Germinal center (tissue), 1 donor: Measurements from ENCODE around the gene ATP5ME.
"Not testable (repeated sequence)": the region's sequence is repeated elsewhere in the genome, so short reads cannot be mapped to it uniquely, and the experiment has no call there.

Experiments used
- DNase-seq: peaks from one replicate; pipeline ENCODE4 v3.0.0; 2012; ENCODE audit warnings: mixed read lengths, low spot score

Gene ATP5ME

DNA sequence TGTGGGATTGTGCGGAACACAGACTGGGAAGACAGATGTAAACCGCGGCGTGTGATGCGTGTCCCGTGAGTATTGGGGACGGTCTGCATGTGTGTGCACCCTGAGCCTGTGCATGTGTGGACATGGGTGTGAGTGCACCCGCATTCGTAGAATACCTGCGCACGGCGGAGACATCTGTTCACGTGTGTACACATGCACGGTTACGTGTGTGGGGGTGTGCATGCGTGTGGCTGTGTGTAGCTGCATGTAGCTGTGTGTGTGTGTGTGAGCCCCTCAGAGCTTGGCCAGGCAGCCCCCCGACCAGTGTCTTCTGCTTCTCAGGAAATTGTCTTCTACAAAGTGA lies 19.6 kb downstream of the ATP5ME start:
- no peak for DNase-seq

- no peak for DNase-seq
Measured at GRCh38 chr4:653831-654502, 20.1 kb downstream of the ATP5ME start.

- DNase-seq, result no peak
Measured at GRCh38 chr4:653080-653821, 20.8 kb downstream of the ATP5ME start.

GRCh38 chr4:651884-652642 lies 22.0 kb downstream of the ATP5ME start:
- DNase-seq, result no peak

DNA sequence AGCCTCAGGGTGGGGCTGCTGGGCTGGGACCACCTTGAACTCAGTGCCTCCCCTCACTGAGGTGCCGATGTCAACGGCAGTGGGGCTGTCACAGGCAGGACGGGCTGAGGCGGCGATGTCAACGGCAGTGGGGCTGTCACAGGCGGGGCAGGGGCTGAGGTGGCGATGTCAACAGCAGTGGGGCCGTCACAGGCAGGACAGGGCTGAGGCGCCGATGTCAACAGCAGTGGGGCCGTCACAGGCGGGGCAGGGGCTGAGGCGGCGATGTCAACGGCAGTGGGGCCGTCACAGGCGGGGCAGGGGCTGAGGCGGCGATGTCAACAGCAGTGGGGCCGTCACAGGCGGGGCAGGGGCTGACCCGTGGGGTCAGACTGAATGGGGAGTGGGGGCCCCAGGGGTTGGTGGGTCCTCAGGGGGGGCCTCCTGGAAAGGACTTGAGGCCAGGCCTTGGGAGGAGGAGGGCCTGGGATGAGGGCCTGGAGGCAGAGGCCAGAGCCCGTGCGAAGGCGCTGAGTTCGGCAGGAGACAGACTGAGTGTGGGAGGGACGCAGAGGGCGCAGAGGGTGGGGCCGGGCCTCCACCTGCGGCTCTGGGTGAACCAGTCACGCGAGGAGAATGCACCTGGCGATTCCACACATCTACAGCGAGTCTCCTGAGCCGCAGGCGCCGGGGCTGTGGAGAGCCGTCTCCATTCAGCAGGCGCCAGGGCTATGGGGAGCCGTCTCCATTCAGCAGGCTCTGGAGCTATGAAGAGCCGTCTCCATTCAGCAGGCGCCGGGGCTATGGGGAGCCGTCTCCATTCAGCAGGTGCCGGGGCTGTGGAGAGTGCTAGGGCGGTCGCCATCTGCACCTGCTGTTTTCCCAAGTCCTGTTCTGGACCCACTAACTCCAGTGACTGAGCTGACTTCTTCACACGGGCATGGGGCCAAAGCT lies 22.9 kb downstream of the ATP5ME start:
- no peak for DNase-seq

DNA sequence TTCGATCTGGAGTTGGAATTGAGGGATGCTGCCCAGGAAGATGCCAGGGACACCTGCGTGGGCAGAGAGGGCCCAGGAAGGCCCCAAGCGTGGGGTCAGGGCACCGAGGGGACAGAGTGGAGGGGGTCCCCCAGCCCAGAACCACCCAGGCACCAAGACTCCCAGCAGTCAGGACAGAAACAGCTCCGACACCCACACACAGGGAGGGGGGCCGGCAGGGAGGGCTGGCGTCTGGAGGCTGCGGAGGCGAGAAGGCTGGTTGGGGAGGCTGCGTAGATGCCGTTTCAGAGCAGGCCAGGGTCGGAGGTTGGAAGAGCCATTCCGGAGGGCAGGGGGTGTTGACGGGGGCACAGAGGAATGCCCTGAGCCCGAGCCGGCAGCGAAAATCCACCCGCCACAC lies 23.6 kb downstream of the ATP5ME start:
- DNase-seq, result no peak

DNA sequence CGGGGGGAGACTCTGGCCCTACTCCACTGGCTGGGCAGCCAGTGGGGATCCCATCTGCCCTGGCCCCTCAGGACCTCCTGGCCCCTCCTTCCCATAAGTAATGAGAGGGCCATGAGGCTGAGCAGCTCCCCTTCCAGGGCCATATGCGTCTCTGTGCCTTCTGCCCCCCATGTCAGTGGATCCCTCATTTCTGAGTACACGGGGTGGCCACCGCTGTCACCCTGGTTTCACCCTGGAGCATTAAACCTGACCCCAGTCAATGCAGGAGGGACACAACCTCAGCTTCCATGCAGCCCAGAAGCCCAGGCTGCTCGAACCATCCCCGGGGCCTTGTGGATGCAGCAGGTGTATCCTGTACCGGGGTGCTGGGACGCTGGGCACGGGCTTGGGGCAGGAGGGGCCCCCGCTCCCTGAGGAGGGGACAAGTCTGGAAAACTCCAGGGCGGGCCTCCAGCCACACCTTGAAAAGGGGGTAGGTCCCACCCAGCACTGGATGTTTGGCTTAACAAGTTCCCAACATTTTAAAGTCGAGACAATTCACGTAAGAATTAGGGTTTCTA lies 24.2 kb downstream of the ATP5ME start:
- no peak for DNase-seq

DNA sequence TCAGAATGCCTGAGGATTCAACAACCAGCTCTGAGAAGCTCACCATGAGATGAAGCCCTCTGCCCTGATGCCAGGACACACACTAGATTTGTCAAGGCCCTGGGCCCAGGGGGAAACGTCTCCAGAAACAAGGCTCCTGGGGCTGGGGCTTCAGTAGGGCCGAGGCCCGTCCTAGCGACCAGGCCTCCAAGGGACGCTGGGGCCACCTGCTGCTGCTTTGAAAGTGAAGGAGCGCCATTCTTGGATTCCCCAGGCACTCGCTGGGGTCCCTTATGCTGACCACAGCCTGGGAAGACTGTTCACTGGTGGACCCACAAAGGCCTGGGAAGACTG lies 24.8 kb downstream of the ATP5ME start:
- DNase-seq, result no peak

DNA sequence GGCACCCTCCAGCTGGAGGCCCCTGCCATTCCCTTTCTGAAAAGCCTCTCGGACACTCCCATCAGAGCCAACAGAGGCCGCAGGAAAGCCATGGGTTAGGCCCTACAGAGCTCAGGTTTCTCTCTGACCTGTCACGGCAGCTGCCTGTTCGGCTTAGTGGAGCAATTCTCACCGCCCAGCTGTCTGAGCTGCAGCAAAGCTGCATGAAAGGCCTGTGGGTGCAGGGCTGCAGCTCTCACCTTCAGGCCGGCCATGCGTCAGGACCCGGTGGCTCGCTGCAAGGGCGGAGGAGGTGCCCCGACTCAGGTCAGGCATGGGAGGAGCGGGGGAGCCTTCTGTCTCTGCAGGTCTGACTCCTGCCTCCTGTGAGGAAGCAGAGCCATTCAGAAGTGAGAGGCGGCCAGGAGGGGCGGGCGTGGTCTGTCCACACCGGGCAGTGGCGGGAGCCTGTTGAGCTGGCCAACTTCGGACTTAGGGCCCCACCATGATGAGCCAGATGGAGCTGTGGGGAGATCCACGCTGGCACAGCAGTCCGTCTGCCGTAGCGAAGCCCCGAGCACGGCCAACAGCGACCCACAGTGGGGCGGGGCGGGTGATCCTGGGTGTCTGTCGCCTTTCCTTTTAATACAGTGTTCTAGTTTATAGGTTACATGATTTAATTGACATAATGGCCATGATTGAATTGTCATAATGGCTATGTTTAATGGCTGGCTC lies 25.3 kb downstream of the ATP5ME start:
- no peak for DNase-seq

- no peak for DNase-seq
Measured at GRCh38 chr4:647481-647880, 26.6 kb downstream of the ATP5ME start.

- DNase-seq, result no peak
Measured at GRCh38 chr4:646460-646859, 27.6 kb downstream of the ATP5ME start.

DNA sequence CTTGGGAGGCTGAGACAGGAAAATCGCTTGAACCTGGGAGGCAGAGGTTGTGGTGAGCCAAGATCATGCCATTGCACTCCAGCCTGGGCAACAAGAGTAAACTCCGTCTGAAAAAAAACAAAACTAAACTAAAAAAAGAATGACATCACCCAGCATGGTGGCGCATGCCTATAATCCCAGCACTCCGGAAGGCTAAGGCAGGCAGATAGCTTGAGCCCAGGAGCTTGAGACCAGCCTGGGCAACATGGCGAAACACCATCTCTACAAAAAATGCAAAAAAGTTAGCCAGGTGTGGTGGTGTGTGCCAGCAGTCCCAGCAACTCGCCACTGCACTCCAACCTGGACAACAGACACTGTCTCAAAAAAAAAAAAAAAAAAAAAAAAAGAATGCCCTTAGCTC lies 31.7 kb downstream of the ATP5ME start:
- DNase-seq, result not testable (repeated sequence)

- DNase-seq, result no peak
Measured at GRCh38 chr4:637536-638280, 36.4 kb downstream of the ATP5ME start.

GRCh38 chr4:636628-637159 lies 37.4 kb downstream of the ATP5ME start:
- no peak for DNase-seq

DNA sequence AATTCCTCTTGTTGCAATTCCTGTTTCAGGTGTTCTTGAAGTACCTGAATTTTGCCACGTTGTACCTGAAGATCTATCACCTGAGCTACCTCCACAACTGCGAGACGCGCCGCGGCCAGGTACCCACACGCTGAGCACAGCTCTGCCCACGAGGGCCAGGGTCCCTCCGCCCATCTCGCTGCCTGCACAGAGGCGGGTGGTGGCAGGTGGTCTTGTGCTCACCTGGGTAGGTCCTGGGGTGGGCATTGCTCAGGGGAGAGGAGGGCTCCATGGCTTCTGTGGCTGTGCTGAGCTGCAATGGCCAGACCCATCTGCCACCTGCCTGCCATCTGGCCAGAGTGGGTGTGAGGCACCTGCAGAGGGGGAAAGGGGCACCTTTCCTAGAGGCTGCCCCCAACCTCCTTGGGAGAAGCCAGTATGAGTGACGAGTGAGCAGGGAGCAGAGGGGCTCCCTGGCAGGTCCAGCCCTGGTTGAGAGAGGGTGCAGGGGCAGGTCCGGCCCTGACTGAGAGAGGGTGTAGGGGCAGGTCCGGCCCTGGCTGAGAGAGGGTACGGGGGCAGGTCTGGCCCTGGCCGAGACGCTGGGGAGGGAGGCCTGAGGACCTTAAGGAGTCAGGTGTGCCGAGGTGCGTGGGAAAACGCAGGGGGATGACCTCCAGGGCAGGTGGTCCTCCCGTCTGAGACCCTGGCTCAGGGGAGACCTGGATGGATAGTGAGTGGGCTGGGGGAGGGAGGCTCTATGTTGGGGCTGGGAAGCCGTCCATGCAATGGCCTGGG lies 38.0 kb downstream of the ATP5ME start:
- no peak for DNase-seq

DNA sequence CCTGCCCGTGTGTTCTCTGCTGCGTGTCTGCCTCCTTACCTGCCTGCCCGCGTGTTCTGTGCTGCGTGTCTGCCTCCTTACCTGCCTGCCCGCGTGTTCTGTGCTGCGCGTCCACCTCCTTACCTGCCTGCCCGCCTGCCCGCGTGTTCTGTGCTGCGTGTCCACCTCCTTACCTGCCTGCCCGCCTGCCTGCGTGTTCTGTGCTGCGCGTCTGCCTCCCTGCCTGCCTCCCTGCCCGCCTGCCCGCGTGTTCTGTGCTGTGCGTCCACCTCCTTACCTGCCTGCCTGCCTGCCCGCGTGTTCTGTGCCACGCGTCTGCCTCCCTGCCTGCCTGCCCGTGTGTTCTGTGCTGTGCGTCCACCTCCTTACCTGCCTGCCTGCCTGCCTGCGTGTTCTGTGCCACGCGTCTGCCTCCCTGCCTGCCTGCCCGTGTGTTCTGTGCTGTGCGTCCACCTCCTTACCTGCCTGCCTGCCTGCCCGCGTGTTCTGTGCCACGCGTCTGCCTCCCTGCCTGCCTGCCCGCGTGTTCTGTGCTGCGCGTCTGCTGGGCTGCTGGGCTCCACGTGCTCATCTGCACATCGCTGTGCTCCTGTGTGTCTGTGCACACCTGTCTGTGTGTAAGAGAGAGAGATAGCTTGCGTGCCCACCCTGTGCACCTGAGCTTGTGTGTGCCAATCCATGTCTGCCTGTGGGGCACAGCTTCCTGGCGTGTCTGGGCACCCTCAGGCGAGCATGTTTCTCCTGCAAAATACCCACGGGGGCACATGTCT lies 38.8 kb downstream of the ATP5ME start:
- not testable (repeated sequence) for DNase-seq

DNA sequence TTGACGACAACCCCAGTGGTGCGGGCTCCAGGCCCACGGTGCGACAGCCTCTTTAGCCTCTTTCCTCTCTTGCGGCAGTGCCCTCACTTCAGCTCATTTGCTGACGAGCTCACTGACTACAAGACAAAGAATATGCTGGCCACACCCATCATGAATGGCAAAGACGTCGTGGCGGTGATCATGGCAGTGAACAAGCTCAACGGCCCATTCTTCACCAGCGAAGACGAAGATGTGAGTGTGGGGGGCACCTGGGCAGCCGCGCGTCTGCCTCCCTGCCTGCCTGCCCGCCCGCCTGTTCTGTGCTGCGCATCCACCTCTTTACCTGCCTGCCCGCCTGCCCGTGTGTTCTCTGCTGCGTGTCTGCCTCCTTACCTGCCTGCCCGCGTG lies 39.5 kb downstream of the ATP5ME start:
- no peak for DNase-seq

GRCh38 chr4:633976-634598 lies 40.0 kb downstream of the ATP5ME start:
- DNase-seq, result no peak
